ENCODE measurements around the gene MYT1. TPM values are rescaled to one million over a fixed set of nuclear protein-coding genes. Genes with fewer than 3 reads are reported as not detected.

The MYT1 gene
- total and polyA plus RNA-seq, 2 donors (not counting 1 experiment from before 2014, with no cell fraction given), result not detected

GRCh38 chr20:64219202-64219601, 55.0 kb downstream of the MYT1 start:
- no peak overlapping the region for H3K9ac ChIP-seq (ENCODE audit: insufficient read depth, low read length)
- peaks cover 13% of the 10 kb centered on the region for H3K27me3 ChIP-seq (ENCODE audit: control insufficient read depth, insufficient read depth, low read length)
- no peak overlapping the region for H3K4me2 ChIP-seq (ENCODE audit: extremely low read depth, insufficient read depth, low read length)
- TF ChIP-seq, protein P1, sequence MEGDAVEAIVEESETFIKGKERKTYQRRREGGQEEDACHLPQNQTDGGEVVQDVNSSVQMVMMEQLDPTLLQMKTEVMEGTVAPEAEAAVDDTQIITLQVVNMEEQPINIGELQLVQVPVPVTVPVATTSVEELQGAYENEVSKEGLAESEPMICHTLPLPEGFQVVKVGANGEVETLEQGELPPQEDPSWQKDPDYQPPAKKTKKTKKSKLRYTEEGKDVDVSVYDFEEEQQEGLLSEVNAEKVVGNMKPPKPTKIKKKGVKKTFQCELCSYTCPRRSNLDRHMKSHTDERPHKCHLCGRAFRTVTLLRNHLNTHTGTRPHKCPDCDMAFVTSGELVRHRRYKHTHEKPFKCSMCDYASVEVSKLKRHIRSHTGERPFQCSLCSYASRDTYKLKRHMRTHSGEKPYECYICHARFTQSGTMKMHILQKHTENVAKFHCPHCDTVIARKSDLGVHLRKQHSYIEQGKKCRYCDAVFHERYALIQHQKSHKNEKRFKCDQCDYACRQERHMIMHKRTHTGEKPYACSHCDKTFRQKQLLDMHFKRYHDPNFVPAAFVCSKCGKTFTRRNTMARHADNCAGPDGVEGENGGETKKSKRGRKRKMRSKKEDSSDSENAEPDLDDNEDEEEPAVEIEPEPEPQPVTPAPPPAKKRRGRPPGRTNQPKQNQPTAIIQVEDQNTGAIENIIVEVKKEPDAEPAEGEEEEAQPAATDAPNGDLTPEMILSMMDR (conservative IDR thresholded peaks at IDR 0.05 in 1 of 2, IDR thresholded peaks at IDR 0.05 in 1 of 2; ENCODE audit: low read depth in 1 of 2, low read length in 2 of 2), result no peak
- TF ChIP-seq EZH2 (IDR thresholded peaks at IDR 0.05; ENCODE audit: low read length, missing control alignments), result no peak
- H3K79me2 ChIP-seq (ENCODE audit: control insufficient read depth, insufficient read depth, low read length), result no peaks in the 10 kb centered on the region
- H3K4me1 ChIP-seq (ENCODE audit: control insufficient read depth, extremely low read depth, insufficient read depth, low read length), result peaks cover 9% of the 10 kb centered on the region
- no peak overlapping the region for H3K4me3 ChIP-seq (replicated peaks in 1 of 4; ENCODE audit: control extremely low read depth in 1 of 4, insufficient read depth in 1 of 4, low read depth in 3 of 4, low read length in 4 of 4)
- no peak for DNase-seq (ENCODE audit: low read depth in 2 of 2)
- no peak overlapping the region for H2AFZ ChIP-seq (ENCODE audit: low read length)
- H3K36me3 ChIP-seq (ENCODE audit: control insufficient read depth, insufficient read depth, low read length), result no peaks in the 10 kb centered on the region
- no peaks in the 10 kb centered on the region for H4K20me1 ChIP-seq (ENCODE audit: control insufficient read depth, extremely low read depth, insufficient read depth, low read length)
- H3K9me3 ChIP-seq (ENCODE audit: control insufficient read depth, insufficient read depth, low read depth, low read length), result no peaks in the 10 kb centered on the region
- no peak overlapping the region for H3K27ac ChIP-seq (ENCODE audit: insufficient read depth, low read length)

DNA sequence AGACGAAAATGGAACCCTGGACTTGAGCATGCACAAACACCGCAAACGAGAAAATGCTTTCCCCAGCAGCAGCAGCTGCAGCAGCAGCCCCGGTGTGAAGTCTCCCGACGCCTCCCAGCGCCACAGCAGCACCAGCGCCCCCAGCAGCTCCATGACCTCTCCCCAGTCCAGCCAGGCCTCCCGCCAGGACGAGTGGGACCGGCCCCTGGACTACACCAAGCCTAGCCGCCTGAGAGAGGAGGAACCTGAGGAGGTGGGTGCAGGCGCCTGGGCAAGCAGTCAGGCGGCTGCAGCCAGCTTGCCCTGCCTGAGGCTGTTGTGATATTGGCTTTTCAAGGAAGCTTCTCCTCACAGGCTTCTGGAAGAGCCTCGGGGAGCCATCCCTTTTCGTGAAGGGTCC, 55.5 kb downstream of the MYT1 start:
- Histone ChIP-seq H4K20me1 (ENCODE audit: control insufficient read depth, extremely low read depth, insufficient read depth, low read length) (no peaks in the 10 kb centered on the region), H3K9me3 (ENCODE audit: control insufficient read depth, insufficient read depth, low read depth, low read length) (no peaks in the 10 kb centered on the region), H3K36me3 (ENCODE audit: control insufficient read depth, insufficient read depth, low read length) (no peaks in the 10 kb centered on the region), H3K4me3 (replicated peaks in 1 of 4; ENCODE audit: control extremely low read depth in 1 of 4, insufficient read depth in 1 of 4, low read depth in 3 of 4, low read length in 4 of 4) (no peak overlapping the region), H2AFZ (ENCODE audit: low read length) (no peak overlapping the region), H3K27ac (ENCODE audit: insufficient read depth, low read length) (no peak overlapping the region), H3K27me3 (ENCODE audit: control insufficient read depth, insufficient read depth, low read length) (peaks cover 13% of the 10 kb centered on the region), H3K9ac (ENCODE audit: insufficient read depth, low read length) (no peak overlapping the region), H3K79me2 (ENCODE audit: control insufficient read depth, insufficient read depth, low read length) (no peaks in the 10 kb centered on the region), H3K4me1 (ENCODE audit: control insufficient read depth, extremely low read depth, insufficient read depth, low read length) (peaks cover 9% of the 10 kb centered on the region), H3K4me2 (ENCODE audit: extremely low read depth, insufficient read depth, low read length) (no peak overlapping the region)
- no peak for DNase-seq (ENCODE audit: low read depth in 2 of 2)
- TF ChIP-seq EZH2 (IDR thresholded peaks at IDR 0.05; ENCODE audit: low read length, missing control alignments), result no peak
- TF ChIP-seq, protein P1 (conservative IDR thresholded peaks at IDR 0.05 in 1 of 2, IDR thresholded peaks at IDR 0.05 in 1 of 2; ENCODE audit: low read depth in 1 of 2, low read length in 2 of 2), result no peak

GRCh38 chr20:64220420-64220819, 56.2 kb downstream of the MYT1 start:
- TF ChIP-seq, protein P1 (conservative IDR thresholded peaks at IDR 0.05 in 1 of 2, IDR thresholded peaks at IDR 0.05 in 1 of 2; ENCODE audit: low read depth in 1 of 2, low read length in 2 of 2), result no peak
- no peak for TF ChIP-seq EZH2 (IDR thresholded peaks at IDR 0.05; ENCODE audit: low read length, missing control alignments)
- H3K4me2 ChIP-seq (ENCODE audit: extremely low read depth, insufficient read depth, low read length), result no peak overlapping the region

More at GRCh38 chr20:64220420-64220819, 56.2 kb downstream of the MYT1 start:
- H3K27ac ChIP-seq (ENCODE audit: insufficient read depth, low read length), result no peak overlapping the region
- no peak overlapping the region for H3K9ac ChIP-seq (ENCODE audit: insufficient read depth, low read length)
- H2AFZ ChIP-seq (ENCODE audit: low read length), result no peak overlapping the region
- no peaks in the 10 kb centered on the region for H3K79me2 ChIP-seq (ENCODE audit: control insufficient read depth, insufficient read depth, low read length)
- H3K27me3 ChIP-seq (ENCODE audit: control insufficient read depth, insufficient read depth, low read length), result peaks cover 13% of the 10 kb centered on the region
- H3K36me3 ChIP-seq (ENCODE audit: control insufficient read depth, insufficient read depth, low read length), result no peaks in the 10 kb centered on the region
- H3K9me3 ChIP-seq (ENCODE audit: control insufficient read depth, insufficient read depth, low read depth, low read length), result no peaks in the 10 kb centered on the region
- no peak for DNase-seq (ENCODE audit: low read depth in 2 of 2)
- peaks cover 9% of the 10 kb centered on the region for H3K4me1 ChIP-seq (ENCODE audit: control insufficient read depth, extremely low read depth, insufficient read depth, low read length)
- H3K4me3 ChIP-seq (replicated peaks in 1 of 4; ENCODE audit: control extremely low read depth in 1 of 4, insufficient read depth in 1 of 4, low read depth in 3 of 4, low read length in 4 of 4), result no peak overlapping the region
- no peaks in the 10 kb centered on the region for H4K20me1 ChIP-seq (ENCODE audit: control insufficient read depth, extremely low read depth, insufficient read depth, low read length)
